Epithelial cell of proximal tubule (primary cell): ENCODE measurements around the gene KREMEN2. TPM values are rescaled to one million over a fixed set of nuclear protein-coding genes. Genes with fewer than 3 reads are reported as not detected.

Source experiments
- DNase-seq: peaks from one replicate; pipeline ENCODE4 v3.0.0-alpha.2; 2011; ENCODE audit warnings: low read depth
- H3K4me3 ChIP-seq: 2 replicates; pipeline ENCODE4 v1.5.1; 2011; ENCODE audit warnings: low read depth, mild to moderate bottlenecking, low read length
- total RNA-seq: library from RNA; depleted of rRNA; stranded (reverse); fragments of >200 nt; gene quantifications from 2 replicates; pipeline ENCODE4 v1.2.3, GENCODE V29; 2015
- TF ChIP-seq, protein P1 (sequence below): conservative IDR thresholded peaks from 2 replicates; pipeline ENCODE4 v1.5.1; 2012; ENCODE audit warnings: low read depth, mild to moderate bottlenecking, low read length

Gene KREMEN2
- total RNA-seq, 1 donor from 2014 or later, result 4.2 TPM

DNA sequence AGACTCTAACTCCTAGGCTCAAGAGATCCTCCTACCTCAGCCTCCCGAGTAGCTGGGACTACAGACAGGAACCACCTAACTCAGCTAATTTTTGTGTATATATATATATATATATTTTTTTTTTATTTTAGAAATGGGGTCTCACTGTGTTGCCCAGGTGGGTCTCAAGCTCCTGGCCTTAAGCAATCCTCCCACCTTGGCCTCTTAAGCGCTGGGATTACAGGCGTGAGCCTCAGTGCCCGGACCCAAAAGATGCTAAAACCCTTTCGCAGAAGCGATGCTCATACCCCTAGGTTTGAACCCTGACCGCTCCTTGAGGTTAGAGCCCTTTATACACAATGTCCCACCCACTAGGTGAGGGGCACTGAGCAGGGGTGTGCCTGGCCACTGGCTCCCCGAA lies 46.4 kb downstream of the KREMEN2 start:
- H3K4me3 ChIP-seq, result no peak overlapping the region
- no peak for DNase-seq
- TF ChIP-seq, protein P1, sequence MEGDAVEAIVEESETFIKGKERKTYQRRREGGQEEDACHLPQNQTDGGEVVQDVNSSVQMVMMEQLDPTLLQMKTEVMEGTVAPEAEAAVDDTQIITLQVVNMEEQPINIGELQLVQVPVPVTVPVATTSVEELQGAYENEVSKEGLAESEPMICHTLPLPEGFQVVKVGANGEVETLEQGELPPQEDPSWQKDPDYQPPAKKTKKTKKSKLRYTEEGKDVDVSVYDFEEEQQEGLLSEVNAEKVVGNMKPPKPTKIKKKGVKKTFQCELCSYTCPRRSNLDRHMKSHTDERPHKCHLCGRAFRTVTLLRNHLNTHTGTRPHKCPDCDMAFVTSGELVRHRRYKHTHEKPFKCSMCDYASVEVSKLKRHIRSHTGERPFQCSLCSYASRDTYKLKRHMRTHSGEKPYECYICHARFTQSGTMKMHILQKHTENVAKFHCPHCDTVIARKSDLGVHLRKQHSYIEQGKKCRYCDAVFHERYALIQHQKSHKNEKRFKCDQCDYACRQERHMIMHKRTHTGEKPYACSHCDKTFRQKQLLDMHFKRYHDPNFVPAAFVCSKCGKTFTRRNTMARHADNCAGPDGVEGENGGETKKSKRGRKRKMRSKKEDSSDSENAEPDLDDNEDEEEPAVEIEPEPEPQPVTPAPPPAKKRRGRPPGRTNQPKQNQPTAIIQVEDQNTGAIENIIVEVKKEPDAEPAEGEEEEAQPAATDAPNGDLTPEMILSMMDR, result no peak

DNA sequence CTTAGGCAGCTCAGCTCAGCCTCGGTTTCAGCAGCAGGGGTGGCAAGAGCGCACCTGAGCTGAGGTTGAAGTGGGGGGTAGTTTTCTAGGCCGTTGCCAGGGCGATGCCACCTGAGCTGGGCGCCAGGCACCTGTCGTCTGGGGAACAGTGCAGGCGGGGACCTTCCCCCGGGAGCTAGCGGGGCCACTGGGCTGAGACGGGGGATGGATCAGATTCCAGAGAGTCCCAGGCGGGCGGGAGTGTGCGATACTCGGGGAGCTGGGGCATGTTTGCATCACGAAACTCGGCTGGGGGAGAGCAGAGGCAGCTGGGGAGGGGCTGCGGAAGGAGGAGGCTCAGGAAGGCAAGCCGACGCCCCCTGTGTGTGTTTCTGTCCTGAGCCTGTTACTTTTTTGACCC lies 48.2 kb downstream of the KREMEN2 start:
- DNase-seq, result no peak
- TF ChIP-seq, protein P1, result no peak
- no peak overlapping the region for H3K4me3 ChIP-seq

DNA sequence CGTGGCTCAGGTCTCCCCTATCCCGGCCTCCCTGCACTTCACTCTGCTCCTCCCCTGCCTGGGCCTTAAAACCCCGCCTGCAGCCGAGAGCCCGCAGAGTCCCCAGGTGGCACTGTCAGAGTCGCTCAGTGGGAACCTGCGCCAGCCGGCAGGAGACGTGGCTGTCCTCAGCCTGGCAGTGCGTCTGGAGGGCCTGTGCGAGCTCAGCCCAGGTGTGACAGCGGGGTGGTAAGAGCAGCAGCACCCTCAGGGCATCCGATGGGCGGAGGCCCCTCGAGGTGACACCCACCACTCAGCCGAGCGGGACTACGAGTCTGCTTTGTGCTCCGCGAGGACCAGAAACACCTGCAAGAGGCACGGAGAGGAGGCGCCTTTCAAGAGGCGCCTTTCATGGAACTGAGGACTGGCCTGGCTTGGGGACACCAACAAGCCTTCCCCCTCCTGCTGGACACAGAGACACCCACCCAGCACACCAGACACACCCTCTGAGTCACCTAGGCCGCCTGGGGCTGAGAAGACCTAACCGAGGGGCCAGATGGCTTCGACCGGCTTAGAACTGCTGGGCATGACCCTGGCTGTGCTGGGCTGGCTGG lies 48.8 kb downstream of the KREMEN2 start, which contains the start of gene CLDN9:
Gene CLDN9, plus strand, starts transcription at position 96 of the 593 bp plus-strand sequence. Its CDS starts 440 bp downstream, at position 536.
- no peak for DNase-seq
- H3K4me3 ChIP-seq, result no peak within 1 kb of the TSS
- TF ChIP-seq, protein P1, result no peak

DNA sequence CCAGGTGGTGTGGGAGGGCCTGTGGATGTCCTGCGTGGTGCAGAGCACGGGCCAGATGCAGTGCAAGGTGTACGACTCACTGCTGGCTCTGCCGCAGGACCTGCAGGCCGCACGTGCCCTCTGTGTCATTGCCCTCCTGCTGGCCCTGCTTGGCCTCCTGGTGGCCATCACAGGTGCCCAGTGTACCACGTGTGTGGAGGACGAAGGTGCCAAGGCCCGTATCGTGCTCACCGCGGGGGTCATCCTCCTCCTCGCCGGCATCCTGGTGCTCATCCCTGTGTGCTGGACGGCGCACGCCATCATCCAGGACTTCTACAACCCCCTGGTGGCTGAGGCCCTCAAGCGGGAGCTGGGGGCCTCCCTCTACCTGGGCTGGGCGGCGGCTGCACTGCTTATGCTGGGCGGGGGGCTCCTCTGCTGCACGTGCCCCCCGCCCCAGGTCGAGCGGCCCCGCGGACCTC lies 49.4 kb downstream of the KREMEN2 start:
- TF ChIP-seq, protein P1, result no peak
- no peak for DNase-seq
- no peak overlapping the region for H3K4me3 ChIP-seq

DNA sequence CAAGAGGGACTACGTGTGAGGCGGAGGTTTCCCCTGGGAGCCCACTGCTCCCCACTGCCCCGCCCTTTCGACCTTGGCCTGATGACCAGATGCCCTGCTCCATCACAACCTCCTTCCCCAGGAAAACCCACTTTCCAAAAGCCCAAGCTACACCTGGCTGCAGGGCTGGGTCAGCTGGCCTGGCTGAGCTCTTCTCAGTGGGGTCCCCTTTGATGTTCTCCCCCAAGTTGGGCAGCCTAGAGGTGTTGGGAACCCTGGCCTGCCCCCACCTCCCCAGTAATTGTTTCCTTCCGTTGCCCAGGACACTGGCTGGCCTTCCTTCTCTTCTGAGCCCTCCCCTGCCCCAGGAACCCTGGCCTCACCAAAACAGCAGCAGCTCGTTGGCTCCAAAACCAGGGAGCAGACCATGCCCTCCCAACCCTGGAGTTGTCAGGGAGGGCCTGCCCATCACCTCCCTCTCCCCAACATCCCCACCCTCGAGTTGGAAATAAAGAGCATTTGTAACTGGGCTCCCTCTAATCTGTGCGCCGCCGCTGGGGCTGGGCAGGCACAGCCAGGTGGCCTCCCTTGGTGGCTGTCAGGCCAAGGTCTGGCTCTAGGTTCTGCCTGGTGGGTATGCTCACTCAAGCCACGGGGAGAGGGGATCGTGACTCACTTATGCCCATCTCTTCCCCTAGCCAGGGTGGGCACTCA lies 50.1 kb downstream of the KREMEN2 start:
- DNase-seq, result no peak
- TF ChIP-seq, protein P1, result no peak
- no peak overlapping the region for H3K4me3 ChIP-seq

DNA sequence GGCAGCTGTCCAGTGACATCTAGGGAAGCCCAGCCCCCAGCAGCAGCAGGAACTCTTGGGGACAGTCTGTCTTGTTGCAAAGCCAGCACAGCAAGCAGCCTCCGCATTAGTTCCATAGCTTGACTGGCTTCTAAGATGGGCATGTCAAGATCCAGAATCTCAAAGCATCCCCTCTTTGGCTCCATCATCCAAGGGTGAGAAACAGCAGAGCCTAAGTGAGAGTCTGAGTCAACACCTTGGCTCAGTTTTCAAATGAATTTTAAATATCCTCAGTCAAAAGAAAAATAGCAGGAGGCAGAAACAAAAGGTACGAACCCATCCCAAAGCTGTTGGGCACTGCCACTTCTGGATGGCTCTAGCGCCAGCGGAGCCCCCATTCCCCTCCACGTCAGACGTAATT lies 50.9 kb downstream of the KREMEN2 start:
- no peak overlapping the region for H3K4me3 ChIP-seq
- TF ChIP-seq, protein P1, result no peak
- DNase-seq, result no peak
